Kidney tubule cell (primary cell): ENCODE data around the gene EXPH5.

ENCODE experiments used
- DNase-seq: peaks from one replicate; pipeline ENCODE4 v3.0.0-alpha.2; 2018; ENCODE audit warnings: low spot score

Gene EXPH5

DNA sequence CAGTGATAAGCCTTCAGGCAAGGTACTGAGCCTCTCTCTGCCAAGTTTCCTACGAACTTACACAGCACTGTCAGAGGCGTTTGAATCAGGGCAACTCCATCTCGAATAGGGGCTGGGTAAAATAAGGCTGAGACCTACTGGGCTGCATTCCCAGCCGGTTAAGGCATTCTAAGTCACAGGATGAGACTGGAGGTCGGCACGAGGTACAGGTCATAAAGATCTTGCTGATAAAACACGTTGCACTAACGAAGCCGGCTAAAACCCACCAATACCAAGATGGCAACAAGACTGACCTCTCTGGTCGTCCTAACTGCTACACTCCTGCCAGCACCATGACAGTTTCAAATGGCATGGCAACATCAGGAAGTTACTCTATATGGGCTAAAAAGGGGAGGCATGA, 75.0 kb downstream of the EXPH5 start:
- DNase-seq = peak; percentile 23

- DNase-seq = no peak
Observed at GRCh38 chr11:108516125-108516524, 77.4 kb downstream of the EXPH5 start.

DNA sequence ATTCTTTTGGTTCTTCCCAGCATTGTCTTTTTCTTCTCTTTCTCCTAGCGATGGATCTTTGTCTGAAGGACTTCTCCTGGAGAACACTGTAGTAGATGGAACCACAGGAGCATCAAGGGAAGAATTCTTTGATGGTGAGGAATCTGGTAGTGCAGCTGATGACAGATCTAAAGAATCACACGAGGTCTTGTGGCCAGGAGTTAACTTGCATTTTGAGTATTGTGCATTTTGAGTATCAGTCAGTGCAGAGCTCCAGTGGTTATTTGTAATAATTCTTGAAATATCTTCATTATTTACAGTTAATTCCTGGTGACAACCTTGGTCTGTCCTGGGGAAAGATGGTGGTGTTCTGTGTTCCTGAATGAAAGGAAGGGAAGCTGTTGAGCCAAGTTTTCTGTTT, 80.9 kb downstream of the EXPH5 start:
- peak; percentile 37 for DNase-seq

GRCh38 chr11:108511851-108512474, 81.6 kb downstream of the EXPH5 start:
- DNase-seq = peak; percentile 98

- DNase-seq = no peak
Observed at GRCh38 chr11:108508653-108509593, 84.6 kb downstream of the EXPH5 start.

DNA sequence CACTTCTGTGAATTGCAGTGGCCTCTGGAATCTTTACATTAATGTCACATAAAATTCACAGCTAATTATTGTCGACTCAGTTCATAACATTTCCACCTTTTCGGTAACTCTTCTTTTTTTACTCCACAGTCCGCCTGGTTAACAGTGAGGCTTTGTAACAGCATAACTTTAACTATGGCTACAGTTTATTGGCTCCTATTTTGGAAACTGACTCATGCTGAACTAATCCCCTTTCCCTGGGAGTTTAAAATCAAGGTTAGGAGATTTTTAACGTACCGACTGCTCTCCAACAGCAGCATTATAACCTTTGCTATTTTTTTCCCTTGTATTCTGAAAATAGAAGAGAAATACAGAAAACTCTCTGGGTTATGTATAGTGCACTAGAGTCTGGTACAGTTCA, 92.2 kb downstream of the EXPH5 start:
- no peak for DNase-seq

- no peak for DNase-seq
Observed at GRCh38 chr11:108500721-108501120, 92.8 kb downstream of the EXPH5 start.

GRCh38 chr11:108500169-108500568, 93.4 kb downstream of the EXPH5 start:
- DNase-seq = no peak

DNA sequence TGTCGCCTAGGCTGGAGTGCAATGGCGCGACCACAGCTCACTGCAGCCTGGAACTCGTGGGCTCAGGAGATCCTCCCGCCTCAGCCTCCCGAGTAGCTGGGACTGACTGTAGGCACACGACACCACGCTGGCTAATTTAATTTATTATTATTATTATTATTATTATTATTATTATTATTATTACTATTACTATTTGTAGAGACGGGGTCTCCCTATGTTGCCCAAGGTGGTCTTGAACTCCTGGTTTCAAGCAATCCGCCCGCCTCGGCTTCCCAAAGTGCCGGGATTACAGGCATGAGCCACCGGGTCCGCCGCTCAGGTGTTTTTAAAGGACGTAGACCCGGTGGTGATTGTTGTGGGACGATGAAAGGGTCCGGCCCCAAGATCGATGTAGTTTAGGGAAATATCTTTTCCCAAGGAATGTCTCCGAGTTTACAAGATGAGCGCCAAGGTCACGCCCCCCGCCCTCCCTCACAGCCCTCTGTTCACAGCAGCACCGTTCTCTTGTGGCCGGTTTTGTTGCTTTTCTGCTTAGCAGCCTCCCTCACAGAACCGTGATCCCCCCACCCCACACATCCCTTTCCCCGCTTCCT, 94.7 kb downstream of the EXPH5 start:
- DNase-seq = no peak

DNA sequence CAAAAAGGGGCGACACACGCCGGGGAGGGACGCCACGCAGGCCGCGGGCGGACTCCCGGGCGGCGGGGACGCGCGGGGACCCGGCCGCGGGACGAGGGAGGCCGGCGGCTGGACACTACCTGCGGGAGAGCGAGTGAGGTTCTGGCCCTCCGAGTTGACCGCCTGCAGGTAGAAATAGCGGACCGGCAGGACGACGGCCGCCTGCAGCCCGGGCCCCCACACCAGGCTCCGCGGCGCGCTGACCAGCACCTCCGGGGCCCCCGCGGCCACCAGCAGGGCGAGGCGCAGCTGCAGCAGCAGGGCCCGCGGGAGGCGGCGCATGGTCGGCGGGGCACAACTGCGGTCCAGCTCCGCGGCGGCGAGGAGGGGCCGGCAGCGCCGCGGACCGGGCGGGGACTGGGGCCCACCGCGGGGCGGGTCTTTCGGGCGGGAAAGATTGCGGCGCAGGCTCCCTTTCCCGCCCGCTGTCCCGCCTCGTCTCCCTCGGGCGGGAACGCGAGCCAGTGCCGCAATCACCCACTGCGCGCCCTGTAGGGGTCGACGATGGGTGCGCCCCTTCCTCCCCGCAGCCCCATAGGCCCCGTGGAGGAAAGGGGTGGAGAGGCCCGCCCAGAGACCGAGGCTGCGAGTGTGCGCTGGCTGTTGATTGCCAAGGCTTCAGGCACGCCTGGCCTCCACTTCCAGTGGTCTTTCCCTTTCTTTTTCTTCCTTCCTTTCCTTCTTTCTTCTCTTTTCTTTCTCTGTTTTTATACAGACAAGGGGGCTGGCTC, 95.3 kb downstream of the EXPH5 start, which contains the start of gene POGLUT3:
Gene POGLUT3, minus strand, starts transcription at position 339 of the 770 bp plus-strand sequence. Its CDS starts 18 bp downstream, at position 321.
- DNase-seq = peak; percentile 50

- peak; percentile 97 for DNase-seq
Observed at GRCh38 chr11:108497317-108498045, 96.1 kb downstream of the EXPH5 start.

GRCh38 chr11:108496643-108497256, 96.8 kb downstream of the EXPH5 start:
- DNase-seq = peak; percentile 8

GRCh38 chr11:108495326-108495725, 98.2 kb downstream of the EXPH5 start:
- no peak for DNase-seq

GRCh38 chr11:108494182-108494581, 99.4 kb downstream of the EXPH5 start:
- no peak for DNase-seq

DNA sequence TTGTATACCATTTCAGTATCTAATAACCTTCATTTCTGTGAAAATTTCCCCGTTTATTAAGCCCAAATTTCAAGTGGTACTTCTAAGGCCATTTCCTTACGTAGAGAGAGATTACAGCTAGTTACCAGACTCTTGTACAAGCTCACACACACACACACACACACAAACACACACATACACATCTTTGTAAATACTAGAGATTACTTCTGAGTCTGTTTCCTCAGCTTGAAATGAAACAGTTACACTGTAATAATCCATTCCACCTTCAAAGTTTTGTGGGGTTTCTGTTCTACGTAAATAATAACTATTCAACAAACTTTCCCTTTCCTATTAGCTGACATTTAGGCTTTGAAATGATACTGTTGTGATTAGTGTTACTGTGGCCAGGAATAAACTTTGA, 101.6 kb downstream of the EXPH5 start:
- no peak for DNase-seq

GRCh38 chr11:108486828-108487227, 106.7 kb downstream of the EXPH5 start:
- no peak for DNase-seq

GRCh38 chr11:108486331-108486730, 107.2 kb downstream of the EXPH5 start:
- no peak for DNase-seq

GRCh38 chr11:108483163-108483562, 110.4 kb downstream of the EXPH5 start:
- DNase-seq = peak; percentile 60

GRCh38 chr11:108474664-108475463, 118.7 kb downstream of the EXPH5 start:
- DNase-seq = peak; percentile 6

GRCh38 chr11:108472681-108473080, 120.9 kb downstream of the EXPH5 start:
- DNase-seq = no peak
